GM10266 (cell line): ENCODE measurements around the gene MARCHF2.

ENCODE experiments used
- DNase-seq: peaks from one replicate; pipeline ENCODE4 v3.0.0; 2012; ENCODE audit errors: extremely low spot score
- TF ChIP-seq, protein P1 (sequence below): IDR thresholded peaks from 2 replicates; pipeline ENCODE4 v1.5.1; 2012; ENCODE audit warnings: mild to moderate bottlenecking, low read depth; ENCODE audit not compliant: control insufficient read depth, insufficient read depth; ENCODE audit errors: missing control alignments

Gene MARCHF2

DNA sequence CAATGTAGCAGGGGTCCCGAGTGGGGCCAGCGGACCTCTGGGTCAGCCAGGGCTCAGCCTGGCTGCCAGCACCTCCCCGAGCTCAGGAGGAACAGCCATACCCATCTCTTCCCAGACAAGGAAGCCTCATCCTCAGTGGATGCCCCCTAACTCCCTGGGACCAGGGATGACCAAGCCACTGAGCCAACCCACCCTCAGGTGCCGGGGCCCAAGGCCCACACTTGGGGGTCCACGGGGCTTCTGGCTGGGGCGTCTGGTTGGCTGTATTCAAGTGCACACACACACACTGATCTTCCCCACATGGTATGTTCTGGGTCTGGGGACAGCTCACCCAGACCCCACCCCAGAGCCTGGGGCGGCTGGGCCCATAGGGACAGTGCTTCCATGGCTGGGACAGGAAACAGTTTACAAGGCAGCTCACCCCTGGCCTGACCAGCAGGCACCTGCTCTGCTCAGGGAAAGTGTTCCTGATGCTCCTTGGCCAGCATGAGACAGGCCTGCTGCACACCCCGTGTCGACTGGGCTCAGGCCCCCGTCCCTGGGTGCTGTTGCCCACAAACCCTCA lies 15.3 kb upstream of the MARCHF2 start:
- no peak for DNase-seq
- TF ChIP-seq, protein P1, sequence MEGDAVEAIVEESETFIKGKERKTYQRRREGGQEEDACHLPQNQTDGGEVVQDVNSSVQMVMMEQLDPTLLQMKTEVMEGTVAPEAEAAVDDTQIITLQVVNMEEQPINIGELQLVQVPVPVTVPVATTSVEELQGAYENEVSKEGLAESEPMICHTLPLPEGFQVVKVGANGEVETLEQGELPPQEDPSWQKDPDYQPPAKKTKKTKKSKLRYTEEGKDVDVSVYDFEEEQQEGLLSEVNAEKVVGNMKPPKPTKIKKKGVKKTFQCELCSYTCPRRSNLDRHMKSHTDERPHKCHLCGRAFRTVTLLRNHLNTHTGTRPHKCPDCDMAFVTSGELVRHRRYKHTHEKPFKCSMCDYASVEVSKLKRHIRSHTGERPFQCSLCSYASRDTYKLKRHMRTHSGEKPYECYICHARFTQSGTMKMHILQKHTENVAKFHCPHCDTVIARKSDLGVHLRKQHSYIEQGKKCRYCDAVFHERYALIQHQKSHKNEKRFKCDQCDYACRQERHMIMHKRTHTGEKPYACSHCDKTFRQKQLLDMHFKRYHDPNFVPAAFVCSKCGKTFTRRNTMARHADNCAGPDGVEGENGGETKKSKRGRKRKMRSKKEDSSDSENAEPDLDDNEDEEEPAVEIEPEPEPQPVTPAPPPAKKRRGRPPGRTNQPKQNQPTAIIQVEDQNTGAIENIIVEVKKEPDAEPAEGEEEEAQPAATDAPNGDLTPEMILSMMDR: no peak

DNA sequence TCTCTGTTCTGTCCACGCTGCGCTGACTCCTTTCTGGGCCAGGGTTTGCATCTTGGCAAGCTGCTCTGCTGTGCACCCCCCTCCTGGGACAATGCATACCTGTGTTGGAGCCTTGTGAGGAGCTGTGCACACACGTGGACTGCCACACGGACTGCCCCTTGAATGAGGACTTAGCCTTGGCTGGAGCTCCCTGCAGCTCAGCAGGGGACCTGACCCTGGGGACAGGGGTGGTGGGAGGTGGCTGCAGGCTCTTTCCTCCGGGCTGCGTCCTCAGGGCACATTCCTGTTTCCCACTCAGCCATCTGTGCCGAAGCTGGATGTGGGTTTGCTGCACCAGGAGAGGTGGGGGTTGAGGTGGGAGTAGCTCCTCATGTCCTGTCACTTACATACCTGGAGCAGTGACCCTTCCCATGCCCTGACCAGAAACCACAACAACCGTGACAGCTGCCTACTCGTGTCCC lies 14.8 kb upstream of the MARCHF2 start:
- no peak for DNase-seq
- TF ChIP-seq, protein P1: no peak

DNA sequence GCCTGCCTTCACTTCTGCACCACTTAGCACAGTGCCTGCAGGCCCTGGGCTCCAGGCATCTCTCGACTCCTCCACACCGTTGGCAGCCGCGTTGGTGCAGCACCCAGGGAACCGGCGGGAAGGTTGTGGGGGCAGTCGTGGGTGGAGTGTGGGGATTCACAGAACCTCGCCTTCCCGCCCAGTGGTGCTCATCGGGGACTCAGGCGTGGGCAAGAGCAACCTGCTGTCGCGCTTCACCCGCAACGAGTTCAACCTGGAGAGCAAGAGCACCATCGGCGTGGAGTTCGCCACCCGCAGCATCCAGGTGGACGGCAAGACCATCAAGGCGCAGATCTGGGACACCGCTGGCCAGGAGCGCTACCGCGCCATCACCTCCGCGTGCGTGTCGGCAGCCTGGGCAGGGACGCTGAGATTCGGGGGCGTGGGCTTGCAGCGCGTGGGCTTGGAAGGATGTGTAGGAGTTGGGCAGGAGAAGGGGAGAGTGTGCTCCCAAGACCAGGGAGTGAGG lies 13.4 kb upstream of the MARCHF2 start:
- DNase-seq: no peak
- TF ChIP-seq, protein P1: no peak

DNA sequence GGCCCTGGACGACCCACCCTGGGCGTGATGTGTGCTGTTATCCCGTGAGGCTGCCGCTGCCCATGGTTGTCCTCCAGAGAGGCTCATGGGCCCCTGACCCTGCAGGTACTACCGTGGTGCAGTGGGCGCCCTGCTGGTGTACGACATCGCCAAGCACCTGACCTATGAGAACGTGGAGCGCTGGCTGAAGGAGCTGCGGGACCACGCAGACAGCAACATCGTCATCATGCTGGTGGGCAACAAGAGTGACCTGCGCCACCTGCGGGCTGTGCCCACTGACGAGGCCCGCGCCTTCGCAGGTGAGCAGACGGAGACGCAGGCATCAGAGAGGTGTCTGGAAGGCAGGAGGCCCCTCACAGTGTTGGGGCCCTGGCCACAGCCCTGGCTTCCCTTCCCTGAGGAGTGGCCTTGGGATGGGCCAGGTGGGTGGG lies 11.1 kb upstream of the MARCHF2 start:
- TF ChIP-seq, protein P1: no peak
- DNase-seq: no peak

DNA sequence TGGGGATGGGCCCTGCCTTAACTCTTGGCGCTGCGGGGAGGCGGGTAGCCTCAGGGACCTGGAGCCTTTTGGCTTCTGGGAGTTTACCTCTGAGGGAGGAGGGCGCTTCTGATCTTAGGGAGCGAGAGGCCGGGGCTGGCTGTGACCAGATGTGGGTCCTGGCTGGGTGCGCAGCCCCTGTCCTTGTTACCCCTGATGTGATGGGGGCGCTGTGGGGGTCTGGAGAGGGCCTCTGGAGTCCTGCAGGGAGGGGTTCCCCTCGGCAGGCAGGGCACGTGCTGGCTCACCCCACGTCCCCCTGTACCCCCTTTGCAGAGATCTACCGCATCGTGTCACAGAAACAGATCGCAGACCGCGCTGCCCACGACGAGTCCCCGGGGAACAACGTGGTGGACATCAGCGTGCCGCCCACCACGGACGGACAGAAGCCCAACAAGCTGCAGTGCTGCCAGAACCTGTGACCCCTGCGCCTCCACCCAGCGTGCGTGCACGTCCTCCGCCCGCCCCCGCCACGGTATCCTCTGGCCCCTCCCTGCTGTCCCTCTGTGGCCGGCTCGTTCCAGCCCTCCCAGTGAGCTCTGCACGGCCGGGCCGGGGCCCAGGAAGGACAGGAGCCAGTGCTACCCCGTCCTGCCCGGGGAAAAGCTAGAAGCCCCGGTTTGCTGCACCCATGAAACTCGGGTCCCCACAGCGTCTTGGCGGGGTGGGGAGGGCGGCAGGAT lies 9.8 kb upstream of the MARCHF2 start:
- TF ChIP-seq, protein P1: no peak
- DNase-seq: no peak

DNA sequence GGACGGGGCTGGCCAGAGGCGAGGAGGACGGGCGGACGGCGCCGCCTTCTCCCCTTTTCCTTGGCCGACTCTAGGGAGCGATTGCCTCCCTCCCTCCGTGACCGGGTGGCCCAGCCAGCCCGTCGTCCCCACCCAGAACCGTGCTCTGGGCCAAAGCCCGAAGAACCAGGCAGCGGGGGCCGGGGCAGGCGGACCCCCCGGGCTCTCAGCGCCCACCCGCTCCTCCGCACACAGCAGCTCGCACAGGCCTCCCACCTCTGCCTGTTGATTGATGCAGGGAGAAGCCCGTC lies 9.3 kb upstream of the MARCHF2 start:
- TF ChIP-seq, protein P1: no peak
- DNase-seq: no peak
